Adrenal gland (tissue), 5 donors: ENCODE data around the gene DUS1L.

Experiments used
- POLR2A ChIP-seq, 2 donors: fragments of 450-650 bp; IDR thresholded peaks; one replicate each; pipeline ENCODE4 v1.6.1; 2017; ENCODE audit warnings: antibody characterized with exemption in 2 of 2, mild to moderate bottlenecking in 2 of 2, moderate library complexity in 1 of 2
- TF ChIP-seq, protein P1 (sequence below), 6 experiments: fragments of 450-650 bp in 4 of 6; fragments of 200-600 bp in 2 of 6; sonication (generic) in 1 of 6; IDR thresholded peaks; 1 replicate in 5 of 6; 2 replicates in 1 of 6; pipeline versions ENCODE4 v1.5.1 to v1.8.0; 2016 to 2021; ENCODE audit warnings: antibody characterized with exemption in 6 of 6, mild to moderate bottlenecking in 2 of 6, moderate library complexity in 1 of 6
- donor health status: DM: no; HTN: no; CAD: no.

DNA sequence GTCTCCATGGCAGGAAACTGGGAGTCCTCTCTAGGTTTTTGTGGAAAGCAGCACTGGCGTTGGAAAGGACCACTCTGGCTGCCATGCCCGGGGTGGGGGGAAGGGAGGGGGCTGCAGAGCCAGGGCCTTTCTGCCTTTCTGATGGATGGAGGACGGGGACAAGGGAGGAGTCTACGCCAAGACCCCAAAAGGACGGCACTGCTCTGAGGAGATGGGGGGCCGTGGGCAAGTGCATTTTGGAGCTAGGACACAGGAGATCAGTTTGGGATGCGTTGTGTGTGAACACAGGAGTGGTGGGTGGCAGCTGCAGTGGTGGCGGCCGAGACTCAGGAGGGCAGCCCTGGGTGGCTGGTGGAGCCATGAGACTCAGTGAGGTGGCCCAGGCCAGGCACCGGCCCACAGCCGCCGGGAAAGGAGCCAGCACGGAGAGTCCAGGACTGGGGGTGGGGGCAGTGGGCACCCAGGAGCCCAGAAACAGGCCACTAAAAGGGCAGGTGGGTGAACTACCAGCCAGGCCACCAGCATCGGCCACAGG lies 45.0 kb downstream of the DUS1L start:
- TF ChIP-seq, protein P1, sequence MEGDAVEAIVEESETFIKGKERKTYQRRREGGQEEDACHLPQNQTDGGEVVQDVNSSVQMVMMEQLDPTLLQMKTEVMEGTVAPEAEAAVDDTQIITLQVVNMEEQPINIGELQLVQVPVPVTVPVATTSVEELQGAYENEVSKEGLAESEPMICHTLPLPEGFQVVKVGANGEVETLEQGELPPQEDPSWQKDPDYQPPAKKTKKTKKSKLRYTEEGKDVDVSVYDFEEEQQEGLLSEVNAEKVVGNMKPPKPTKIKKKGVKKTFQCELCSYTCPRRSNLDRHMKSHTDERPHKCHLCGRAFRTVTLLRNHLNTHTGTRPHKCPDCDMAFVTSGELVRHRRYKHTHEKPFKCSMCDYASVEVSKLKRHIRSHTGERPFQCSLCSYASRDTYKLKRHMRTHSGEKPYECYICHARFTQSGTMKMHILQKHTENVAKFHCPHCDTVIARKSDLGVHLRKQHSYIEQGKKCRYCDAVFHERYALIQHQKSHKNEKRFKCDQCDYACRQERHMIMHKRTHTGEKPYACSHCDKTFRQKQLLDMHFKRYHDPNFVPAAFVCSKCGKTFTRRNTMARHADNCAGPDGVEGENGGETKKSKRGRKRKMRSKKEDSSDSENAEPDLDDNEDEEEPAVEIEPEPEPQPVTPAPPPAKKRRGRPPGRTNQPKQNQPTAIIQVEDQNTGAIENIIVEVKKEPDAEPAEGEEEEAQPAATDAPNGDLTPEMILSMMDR (IDR thresholded peaks at IDR 0.05): no peak
- no peak for TF ChIP-seq POLR2A (IDR thresholded peaks at IDR 0.05)
